HG02763 (cell line): ENCODE data around the gene ZNF394.

Experiments
- ATAC-seq: cut with Tn5 transposase; IDR thresholded peaks from one replicate; pipeline ENCODE4 v1.9.1; 2021; ENCODE audit warnings: mild to moderate bottlenecking, moderate library complexity; ENCODE audit not compliant: unreplicated experiment

The ZNF394 gene

DNA sequence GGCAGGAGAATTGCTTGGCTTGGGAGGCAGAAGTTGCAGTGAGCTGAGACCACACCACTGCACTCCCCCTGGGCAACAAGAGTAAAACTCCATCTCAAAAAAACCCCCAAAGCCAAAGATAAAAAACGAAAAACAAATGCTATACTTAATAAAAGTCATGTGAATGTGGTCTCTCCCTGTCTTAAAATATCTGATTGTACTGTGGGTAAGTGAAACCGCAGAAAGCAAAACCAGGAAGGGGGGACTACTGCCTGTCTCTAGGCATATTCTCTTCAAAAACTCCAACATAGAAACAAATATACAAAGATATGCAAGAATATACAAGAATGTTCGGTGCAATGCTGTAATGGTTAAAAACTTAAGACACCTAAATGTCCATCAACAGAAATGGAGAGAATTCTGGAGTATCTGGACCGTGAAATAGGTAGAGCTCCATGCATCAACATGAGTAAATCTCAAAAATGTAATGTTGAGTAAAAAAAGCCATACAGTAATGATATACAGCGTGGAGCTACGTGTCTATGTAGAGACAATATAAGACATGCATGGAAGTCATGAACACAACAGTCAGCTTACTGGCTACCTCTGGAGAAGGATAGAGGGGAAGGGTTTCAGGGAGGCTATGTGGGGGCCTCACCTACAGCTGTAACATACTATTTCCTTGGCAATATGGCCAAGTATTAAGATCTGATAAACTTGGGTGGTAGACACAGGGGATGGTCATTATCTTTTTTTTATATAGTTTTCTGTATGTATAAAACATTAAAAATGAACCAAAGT is 2.1 kb downstream of the ZNF394 start:
- ATAC-seq, result no peak

DNA sequence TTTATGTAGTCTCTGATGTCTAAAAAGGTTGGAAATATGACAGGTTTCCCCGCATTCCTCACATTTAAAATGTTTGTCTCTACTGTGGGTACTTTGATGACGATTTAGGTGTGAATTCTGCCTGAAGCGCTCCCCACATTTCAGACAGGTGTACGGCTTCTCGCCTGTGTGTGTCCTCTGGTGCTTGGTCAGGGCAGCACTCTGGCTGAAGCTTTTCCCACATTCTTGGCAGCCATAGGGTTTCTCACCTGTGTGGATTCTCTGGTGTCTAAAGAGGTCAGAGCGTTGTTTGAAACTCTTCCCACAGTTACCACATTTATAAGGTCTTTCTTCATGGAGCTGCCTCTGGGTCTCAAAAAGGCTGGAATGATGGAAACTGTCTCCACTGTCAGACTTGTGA is 6.3 kb downstream of the ZNF394 start:
- no peak for ATAC-seq

DNA sequence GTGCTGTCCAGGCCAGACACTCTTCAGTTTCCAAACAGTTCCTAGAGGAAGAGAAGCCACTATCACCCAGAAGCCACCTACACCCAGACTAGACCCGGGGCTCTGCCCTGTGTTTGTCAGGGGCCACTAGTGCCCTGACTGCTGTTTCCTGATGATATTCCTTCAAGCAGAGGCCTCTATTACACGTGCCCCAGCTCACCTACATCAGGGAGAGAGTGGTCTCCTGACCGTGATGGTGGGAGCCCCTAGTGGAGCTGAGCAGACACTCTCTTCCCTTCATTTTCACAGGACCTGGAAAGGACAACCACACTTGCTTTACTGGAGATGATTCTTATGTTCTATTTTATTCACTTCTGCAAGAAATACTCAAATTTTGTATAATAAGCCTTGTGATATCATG is 9.2 kb downstream of the ZNF394 start:
- no peak for ATAC-seq

DNA sequence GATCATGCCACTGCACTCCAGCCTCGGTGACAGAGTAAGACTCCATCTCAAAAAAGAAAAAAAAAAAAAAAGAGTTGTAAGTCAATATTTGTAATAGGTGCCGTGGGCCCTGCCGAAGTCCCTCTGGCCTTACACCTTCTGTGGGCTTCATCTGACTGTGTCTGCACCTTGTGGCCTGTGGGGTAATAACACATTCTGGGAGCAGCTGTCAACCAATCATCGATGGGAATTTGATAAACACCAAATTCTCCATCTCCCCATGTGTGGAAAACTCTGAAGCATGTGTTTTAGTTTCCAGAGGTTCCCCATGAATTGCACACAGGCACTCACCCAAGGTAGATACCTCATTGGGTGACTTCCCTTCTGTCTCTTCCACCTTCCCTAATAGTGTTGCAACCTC is 10.8 kb downstream of the ZNF394 start:
- no peak for ATAC-seq

DNA sequence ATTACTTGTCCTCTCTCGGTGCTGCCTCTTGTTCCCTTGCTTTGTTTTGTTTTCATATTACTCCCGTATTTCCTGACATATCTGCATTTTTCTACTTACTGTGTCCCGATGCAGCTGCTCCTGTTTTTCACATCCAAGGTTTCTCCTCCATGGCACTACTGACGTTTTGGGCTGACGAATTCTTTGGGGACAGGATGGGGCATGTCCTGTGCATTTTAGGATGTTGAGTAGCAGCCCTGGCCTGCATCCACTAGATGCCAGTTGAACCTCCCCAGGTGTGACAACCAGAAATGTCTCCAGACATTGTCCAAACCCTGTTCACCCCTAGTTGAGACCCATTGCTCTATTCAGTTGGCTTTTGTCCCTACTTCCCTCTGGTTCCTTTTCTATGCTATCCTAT is 15.0 kb downstream of the ZNF394 start:
- no peak for ATAC-seq

DNA sequence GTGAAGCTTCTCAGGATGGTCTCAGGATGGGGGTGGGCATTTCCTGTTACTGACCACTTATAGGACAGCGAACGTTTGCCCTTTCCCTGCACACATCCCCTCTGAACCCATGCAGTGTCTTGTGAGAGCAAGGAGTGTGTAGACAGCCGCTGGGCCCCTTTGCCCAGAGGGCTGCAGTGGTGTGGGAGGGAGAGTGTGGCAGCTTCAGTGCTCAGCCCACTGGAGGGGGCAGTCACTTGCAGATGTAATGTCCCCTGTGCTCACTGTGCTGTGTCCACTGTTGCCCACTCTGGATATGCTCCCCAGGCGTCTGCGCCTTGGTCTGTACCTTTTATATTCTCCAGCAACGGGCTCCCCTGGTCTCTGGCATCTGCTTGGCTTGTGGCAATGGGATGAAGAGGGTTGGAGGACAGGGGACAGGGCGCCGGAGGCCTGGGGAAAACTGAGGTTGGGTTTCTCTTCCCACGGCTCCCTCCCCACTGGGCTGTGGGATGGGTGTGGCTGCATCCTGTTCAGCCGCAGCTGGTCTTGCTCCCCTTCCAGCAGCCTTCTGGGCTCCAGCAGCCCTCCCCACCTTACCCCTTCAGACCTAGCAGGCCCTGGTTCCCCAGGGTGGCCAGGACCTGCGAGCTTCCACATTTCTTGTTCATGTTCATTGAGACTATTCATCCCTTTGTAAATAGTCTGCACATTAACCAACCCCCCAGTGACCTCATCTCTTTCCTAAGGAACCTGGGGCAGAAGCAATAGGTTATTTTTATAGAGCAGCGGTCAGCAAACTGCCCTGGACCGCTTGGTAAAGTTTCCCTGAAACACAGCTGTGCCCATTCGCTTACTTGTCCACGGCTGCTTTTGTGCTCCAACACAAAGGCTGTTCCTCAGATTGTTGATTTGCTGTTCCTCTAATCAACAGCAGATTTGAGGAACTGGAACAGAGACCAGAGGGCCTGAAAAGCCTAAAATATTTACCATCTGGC is 21.3 kb downstream of the ZNF394 start:
- no peak for ATAC-seq

DNA sequence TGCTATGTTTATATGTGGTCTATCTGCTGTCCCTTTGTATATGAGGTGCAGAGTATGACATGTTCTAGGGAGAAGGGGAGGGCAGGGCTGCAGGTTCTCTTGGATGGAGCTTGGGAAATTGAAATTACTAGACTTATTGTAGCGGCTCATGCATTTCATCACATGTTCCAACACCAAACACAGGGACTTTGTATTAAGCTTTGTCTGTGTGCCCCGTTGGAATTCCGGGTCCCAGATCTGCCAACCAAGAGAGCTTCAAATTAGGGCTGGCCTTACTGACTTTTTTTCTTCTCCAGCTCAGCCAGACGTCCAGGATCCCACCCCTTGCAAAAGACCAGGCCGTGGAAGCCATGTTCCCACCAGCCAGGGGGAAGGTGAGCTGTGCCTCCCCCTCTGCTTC is 24.0 kb downstream of the ZNF394 start:
- ATAC-seq, result no peak

DNA sequence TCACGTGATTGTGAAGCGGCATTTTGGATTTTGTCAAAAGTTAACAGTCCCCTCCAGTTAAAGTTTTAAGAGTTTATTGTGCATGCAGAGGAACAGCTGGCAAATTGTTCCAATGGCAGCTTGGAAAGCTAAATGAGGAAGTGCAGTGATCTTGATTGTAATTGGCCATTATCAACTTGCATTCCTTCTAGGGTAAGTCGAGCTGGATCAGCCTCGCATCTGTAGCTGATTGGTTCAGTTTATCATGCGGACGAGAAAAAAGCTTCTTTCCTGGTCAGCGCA is 26.8 kb downstream of the ZNF394 start:
- ATAC-seq, result no peak

DNA sequence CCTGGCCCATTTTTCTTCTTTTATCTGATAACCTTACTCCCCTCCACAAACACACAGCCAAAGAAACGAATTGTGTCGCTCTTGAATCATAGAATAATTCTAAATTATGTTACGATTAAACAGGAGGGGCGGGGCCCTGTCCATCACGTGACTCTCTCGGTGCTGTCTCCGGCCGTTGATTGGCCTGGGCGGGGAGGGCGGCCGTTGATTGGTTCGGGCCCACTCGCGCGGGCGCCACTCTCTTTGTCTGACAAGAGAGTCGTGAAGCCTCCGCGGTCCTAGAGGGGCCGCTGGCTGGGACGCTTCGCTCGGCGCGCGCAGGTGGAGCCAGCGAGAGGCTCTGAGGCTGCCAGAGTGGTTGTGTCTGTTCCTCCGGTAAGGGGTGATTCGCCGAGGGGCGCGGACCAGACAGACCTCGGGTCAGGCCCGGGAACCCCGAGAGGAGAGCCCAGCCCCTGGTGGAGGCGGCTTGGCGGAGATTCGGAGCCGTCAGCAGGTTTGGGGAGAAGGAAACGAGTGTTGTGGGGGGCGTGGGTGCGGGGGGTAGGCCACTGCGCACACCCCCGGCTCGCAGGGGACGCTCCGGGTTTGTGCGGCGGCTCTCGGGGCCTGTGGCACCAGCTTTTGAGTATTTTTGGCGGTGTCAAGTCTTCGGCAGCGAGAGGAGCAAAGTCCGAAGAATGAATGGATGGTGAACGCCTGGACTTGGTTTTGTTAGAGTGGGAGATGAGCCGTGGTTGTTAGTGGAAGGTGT is 27.3 kb downstream of the ZNF394 start, which contains the start of gene ZNF789:
Gene ZNF789 (plus strand): TSS at position 330 of the 754 bp plus-strand sequence. CDS start 3,567 bp downstream, outside the sequence.
- ATAC-seq, result peak; percentile 95

DNA sequence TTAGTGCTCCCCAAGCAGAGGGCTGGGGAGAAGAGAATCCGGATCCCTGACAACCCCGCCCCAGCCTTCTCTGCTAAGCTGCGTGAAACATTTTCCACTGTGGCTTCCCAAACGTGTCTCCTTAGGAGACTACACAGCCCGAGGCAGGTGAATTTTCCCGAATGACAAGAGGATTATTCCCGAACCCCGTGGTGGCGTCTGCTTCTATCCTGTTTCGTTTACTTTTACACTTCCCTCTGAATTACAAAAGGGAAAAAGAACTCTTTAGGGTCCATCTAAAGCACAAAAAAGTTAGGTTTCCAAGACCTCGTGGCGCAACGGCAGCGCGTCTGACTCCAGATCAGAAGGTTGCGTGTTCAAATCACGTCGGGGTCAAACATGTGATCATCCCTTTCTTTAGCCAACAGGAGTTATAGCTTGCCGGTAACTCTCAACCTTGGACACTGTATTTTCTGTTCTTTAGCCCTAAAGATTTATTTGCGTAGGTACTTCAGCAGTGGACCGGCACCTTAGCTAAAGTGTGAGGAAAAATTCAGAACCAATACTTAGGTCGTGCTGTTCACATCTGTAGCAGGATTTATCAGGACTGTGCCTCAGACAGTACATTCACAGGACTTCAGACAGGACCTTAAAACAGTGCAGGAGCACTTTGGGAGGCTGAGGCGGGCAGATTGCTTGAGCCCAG is 30.6 kb downstream of the ZNF394 start:
- ATAC-seq, result no peak

DNA sequence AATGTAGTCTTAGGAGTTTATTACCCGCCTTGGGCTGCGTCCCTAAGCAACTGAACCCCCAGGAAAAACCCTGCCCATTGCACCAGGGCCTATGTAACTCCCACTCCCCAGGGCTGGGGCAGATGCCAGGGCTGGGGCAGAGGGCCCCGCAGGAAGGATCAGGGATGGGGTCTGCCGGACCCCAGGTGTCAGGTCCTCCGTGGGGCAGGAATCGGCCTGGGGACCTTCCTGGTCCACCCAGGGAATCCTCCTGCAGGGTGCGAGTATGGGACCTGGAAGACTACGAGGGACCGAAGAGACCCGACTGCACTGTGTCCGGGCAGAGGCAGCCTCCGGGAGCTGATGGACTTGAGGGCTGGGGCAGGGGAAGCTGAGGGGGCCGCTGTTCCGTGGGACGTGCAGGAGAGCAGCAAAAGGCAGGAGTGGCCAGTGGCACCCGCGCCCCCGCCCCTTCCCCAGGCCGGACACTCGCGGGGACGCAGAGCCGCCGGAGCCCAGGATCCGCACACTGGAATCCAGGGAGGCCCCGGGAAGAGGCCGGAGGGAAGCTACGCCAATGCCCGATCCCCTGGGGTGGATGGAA is 31.7 kb downstream of the ZNF394 start:
- no peak for ATAC-seq

DNA sequence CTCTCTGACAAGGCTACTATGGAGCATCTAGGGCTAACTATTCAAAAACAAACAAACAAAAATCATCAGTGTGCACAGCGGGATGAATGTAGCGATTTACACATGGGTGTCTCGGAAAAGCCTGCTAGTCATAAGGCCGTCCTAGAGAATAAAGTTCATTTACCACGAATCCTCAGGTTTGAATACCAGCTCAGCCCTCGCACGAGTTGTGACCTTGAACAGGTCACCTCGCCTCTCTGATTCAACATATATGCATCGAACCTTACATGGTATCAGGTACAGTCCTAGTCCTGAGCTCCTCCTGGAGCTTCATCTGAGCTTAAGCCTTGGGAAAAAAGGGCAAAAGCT is 34.7 kb downstream of the ZNF394 start:
- no peak for ATAC-seq

DNA sequence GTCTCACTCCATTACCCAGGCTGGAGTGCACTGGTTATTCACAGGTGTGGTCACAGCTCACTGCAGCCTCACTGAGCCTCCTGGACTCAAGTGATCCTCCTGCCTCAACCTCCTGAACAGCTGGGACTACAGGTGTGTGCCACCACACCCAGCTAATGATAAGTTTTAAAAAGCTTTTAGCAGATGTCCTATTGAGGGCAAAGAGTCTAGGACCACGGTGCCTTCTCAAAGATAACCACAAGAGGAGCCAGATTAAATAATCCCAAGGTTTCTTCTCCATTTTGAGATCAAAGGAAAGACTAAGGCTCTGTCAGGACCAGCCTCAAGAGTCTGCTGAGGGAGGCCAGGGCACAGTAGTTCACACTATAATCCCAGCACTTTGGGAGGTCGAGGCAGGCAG is 38.9 kb downstream of the ZNF394 start:
- ATAC-seq, result no peak

DNA sequence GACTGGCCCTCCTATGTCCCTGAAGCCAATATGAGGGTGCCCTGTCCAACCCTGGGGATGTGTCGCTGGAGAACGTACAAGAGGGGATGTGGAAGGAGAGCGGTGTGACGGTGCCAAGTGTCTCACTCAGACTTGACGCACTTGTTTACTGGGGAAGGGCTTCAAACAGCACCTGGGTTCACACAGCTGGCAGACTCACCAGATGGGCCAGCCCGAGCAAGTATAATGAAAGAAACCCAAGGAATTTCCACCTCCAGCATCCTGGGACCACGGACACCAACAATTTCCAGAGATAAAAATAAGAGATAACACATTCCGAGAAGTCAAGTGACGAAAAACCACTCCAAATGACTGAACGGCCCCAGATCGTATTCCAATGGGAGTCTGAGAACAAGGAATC is 39.4 kb downstream of the ZNF394 start:
- no peak for ATAC-seq

DNA sequence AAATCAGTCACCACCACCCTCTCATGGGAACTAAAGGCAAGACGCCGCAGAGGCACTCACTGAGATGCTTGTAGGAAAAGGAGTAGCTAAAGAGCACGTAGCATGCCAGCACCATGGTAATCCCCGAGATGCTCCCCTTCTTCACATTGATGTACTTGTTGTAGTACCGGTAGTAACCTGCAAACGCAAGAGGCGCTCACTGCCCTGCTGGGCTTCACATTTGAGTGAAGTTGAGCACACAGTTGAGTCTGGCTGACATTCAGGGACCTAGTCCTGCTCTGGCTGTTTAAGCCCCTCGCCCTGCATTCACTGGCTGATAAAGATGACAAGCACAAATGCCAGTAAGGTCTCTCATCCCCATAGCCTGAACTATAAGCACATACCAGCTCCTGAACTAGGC is 41.0 kb downstream of the ZNF394 start:
- ATAC-seq, result no peak

DNA sequence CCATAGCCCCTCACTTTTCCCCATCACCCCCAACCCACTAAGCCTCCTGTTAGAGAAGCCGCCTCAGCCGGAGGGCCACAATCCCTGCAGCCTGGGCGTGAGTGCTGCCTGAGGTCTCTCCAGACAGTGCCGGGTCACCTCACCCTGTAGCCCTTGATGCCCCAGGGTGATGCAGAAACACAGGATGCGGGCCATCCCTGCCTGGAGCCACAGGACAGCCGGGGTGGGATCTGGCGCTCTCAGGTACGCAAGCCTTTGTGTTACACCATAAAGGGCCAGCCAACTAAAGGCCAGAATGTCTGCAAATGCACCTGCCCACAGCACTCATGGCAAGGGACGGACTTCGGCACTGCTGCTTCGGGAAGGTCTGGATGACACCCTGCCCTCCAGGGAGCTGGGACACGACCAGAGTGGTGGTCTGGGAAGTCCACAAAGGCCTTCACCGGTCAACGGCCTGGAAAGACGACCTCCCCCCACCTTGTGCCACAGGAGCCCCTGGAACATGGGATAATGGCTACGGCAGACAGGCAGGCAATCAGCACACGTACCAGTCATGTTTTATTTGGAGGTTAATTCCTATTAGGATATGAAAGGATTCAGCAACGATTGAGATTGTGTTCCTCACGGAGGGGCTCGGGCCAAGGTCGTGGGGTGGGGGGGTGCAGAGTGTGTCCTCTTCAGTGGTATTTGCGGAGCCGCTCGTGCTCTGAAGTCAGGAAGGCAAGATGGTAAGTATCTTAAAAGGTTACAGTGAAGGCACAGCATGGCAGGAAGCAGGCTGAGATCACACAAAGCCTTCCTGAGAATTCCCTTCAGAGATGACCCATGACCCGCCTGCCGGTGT is 42.2 kb downstream of the ZNF394 start:
- no peak for ATAC-seq

DNA sequence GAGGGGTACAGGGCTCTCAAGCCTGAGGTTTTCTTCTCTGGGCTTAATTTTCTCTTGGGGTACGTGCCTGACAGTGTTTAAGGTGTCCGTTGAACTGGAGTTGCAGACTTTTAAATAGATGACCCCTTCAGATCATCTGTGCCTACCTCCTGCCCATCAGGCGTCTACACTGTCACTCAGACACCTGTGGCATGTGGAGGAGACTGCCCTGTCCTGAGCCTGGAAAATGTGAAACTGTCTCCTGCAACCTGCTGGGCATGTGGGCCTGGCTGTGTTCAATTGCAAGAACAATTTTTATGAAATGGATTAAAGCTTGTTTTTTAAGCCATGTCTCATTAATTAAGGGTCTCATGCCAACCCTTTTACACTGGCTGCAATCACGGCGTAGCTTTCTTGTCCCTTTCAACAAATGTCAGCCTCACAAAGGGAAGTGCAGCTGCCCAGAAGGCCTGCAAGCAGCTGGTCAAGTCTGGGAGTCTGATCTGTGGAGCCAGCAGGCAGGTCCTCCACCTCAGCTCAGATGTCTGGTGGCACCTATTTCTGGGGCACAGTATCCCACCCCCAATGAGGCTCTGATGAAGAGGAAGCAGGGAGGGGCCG is 42.9 kb downstream of the ZNF394 start:
- ATAC-seq, result no peak

DNA sequence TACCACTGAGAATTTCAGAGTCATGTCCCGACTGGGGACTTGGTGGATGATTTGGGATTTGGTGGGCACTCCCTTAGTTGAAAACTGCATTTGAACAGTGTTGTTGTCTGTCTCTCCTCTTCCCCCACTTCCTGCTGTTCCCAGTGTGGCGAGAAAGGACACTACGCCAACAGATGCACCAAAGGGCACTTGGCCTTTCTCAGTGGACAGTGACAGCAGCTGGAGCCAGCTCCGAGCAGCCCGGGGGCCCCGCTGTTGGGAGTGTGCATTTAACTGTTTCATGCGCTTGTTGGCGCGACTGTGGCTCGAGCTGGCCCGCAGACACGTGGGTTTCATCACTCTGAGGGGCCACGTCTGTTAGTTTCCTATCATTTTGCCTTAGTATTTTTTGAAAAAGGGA is 43.8 kb downstream of the ZNF394 start:
- no peak for ATAC-seq

DNA sequence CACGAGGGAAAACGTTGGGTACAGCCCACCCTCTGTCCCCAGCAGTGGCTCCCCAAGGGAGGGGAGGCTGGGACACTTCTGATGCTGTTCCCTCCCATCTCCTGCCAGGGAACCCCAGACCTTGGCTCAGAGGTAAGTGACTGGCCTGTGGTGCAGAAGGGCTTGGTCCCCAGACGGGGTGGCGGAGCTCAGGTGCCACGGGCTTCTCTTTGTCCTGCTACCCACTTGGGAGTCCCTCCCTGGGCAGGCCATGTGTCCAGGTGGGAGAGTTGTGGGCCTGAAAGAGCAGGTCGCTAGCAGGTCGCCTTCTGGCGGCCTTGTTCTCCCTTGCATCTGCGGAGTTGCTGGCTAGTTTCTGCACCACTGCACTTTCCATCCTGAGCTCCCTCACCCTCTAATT is 44.2 kb downstream of the ZNF394 start:
- no peak for ATAC-seq
